HG03432 (cell line): Measurements from ENCODE around the gene TMEM88.

Experiments used
- ATAC-seq: cut with Tn5 transposase; IDR thresholded peaks from one replicate; pipeline ENCODE4 v1.9.1; 2021; ENCODE audit warnings: mild to moderate bottlenecking, moderate library complexity; ENCODE audit not compliant: unreplicated experiment

TMEM88 gene

DNA sequence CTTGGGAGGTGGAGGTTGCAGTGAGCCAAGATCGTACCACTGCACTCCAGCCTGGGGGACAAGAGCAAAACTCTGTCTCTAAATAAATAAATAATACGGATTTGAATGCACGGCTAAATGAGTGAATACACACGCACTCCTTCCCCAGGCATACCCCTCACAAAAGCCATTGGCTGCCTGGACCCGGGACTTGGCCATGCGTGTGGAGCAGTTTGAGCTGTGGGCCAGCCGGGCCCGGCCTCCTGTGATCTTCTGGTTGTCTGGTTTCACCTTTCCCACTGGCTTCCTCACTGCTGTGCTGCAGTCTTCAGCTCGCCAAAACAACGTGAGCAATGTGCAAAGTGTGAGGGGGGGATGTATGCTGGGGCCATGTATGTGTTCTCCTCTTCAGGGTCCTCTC, 22.4 kb upstream of the TMEM88 start:
- ATAC-seq, result no peak

DNA sequence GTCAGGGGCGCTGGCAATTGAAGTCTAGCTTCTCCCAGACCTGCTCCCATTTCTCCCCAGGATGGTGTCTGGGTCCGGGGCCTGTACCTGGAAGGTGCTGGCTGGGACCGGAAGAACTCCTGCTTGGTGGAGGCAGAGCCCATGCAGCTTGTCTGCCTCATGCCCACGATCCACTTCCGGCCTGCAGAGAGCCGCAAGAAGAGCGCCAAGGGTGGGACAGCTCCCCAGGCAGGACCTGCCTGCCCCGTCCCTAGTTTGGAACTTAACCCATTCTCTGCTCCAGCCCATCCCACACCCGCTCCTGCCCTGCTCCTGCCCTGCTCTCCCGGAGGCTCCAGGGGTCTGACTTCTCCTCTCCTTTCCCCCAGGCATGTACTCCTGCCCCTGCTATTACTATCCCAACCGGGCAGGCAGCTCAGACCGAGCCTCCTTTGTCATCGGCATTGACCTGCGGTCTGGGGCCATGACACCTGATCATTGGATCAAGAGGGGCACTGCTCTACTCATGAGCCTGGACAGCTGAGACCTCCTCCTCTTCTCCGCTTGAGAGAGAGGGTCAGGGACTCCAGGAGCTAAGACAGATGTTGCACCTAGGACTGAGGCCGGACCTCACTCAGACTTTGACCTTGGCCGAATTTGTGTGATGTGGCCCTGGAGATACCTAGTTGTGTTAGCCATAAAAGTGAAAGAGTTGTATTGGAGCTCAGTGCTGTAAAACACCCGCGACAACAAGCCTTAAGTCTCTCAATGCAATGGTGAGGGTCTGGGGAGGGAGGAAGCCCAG, 21.7 kb upstream of the TMEM88 start:
- ATAC-seq, result no peak

DNA sequence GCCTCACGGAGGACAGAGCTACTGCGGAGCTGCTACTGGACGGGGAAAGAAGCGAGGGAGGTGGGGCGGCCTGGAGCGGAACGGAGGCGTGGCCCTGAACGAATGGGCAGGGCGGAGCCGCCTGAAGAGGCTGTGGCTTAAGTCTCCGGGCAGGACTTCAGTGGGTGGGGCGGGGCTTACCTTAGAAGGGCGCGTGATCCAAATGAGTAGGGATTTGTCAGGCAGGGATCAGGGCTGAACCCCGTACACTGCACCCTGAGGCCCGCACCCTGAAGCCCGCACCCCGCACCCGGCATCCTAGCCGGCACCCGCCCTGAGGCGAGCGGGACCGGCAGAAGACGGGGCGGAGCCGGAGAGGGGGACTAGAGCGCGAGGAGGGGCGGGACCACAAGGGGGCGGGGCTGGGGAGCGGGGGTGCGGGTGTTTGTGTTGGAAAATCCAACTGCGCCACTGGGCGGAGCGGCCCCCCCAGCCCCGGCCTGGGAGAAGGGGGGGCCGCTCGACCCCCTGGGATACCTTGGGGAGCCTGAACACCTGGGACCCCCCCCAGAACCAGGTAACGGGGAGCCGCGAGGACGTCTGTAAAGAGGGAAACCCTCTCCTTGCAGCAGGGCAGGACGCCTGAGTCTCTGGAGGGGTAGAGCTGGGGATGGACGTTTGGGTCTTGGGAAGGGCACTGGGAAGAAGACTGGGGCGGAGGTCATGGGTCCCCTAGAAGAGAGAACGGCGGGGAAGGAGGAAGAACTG, 20.9 kb upstream of the TMEM88 start, which contains the start of gene KDM6B:
Gene KDM6B (plus strand): TSS at position 423 of the 747 bp plus-strand sequence. CDS start 11,338 bp downstream, outside the sequence.
- peak; percentile 42 for ATAC-seq

- ATAC-seq, result peak; percentile 3
Measured at GRCh38 chr17:7834542-7834956, 20.3 kb upstream of the TMEM88 start.

DNA sequence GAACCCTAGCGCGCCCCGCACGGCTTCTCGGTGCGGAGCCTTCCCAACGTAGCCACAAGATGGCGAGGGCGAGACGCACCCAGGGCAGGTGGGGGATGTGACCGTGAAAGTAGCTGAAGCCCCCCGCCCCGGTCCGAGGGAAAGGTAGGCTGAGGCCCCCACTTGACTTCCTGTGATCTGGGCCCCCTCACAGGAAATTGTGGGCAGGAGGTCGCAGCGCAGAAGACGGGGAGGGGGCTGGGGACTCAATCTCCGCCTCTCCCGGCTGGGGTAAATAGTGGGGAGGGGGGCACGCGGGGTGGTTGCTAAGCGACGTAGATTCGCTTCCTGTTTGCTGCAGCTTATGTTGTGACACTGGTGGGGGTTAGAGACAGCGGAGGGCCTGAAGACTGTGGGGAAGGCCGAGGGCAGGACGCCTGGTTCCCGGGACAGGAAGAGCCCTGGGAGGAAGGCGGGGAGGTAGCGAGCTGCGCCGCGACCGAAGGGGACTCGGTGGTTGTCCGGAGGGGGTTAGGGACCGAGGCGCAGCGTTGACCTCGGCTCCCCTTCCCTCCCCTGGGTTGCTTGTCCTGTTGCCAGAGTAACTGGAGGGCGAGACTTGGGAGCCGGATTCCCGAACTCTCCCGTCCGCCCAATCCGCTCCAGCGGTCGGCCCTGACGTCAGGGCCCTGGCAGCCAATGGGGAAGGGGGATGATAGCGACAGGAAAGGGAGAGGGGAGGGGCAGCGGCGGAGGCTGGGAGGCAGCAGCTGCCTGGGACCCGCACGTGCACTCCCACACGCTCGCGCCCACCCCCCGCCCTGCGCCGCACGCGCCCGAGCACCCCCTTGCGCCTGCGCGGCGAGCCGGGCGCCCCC, 19.7 kb upstream of the TMEM88 start:
- peak; percentile 46 for ATAC-seq

GRCh38 chr17:7835814-7836595, 18.9 kb upstream of the TMEM88 start:
- ATAC-seq, result peak; percentile 37

GRCh38 chr17:7836596-7837407, 18.1 kb upstream of the TMEM88 start:
- no peak for ATAC-seq

- ATAC-seq, result no peak
Measured at GRCh38 chr17:7837408-7838088, 17.3 kb upstream of the TMEM88 start.

DNA sequence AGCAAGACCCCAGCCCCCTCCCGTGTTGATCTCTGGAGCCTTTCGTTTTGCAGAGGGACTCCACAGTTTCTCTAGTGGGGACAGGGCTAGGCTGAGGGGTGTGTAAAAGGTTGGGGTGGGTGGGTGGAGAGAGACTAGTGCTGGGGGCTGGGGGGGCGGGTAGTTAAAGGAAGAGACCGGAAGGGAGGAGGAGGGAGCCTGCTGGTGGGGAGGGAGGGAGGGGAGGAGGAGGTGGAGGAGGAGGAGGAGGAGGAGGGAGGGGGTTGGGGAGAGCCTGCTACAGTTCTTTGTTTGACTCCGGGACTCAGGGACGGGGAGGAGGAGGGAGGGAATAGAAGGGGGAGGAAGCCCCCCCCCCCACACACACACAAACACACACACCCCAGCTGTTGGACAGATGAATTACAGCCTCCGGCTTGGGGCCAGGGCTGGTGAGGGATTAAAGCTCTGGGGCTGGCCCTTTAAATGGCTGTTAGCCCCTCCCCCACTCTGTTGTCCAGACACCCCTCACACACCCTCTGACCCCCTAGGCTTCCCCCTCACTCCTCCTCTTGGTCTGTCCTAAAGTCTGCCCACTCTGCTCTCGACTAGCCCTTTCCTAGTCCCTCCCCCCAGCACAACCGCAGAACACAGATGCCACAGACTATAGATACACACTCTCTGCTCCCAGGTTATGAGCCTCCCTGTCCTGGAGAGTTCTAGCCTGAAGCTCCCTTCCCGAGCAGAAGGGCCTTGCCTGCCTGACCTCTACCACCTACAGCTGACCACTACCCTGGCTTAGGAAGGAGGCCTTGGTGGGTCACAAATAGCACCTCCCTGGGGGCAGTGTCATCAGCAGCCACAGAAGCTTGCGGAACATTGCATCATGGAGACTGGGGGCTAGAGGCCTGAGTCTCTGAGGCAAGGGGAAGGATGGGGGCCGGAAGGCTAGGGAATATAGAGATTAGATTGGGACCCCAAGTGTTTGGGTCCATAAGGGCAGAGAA, 16.5 kb upstream of the TMEM88 start:
- no peak for ATAC-seq

DNA sequence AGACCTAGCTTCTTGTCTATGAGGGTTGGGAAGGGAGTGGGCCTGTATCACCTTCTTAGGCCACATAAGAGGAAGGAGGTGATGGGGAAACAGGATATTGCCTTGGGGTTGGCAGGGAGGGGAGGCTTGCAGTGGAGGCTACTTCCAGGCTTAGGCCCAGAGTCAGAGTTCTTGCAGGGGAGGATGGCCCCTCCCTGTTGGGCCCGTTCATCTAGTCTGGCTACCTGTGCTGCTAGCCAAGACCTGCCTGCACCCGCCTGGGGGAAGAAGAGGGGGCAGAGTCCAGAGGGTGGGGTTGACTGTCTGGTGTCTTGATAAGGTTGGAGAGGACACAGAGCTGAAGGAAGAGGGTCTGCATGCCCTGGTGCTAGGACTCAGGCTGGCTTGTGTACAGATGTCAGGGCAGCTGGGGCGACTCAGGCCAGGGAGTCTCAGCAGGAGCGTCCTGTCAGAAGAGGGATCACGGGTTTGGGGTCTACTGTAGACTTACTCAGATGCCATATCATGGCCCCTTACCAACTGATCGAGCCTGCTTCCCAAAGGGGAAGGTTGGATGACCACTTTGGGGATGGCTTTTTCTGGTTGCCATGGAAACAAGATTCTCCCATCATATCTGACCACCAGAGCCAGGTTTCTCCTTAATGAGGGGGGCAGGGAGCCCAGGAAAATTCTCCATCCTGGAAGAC, 15.5 kb upstream of the TMEM88 start:
- no peak for ATAC-seq

- no peak for ATAC-seq
Measured at GRCh38 chr17:7839876-7840261, 15.0 kb upstream of the TMEM88 start.

GRCh38 chr17:7840441-7840840, 14.4 kb upstream of the TMEM88 start:
- no peak for ATAC-seq

GRCh38 chr17:7840875-7841274, 14.0 kb upstream of the TMEM88 start:
- ATAC-seq, result no peak

GRCh38 chr17:7841396-7841914, 13.4 kb upstream of the TMEM88 start:
- peak; percentile 13 for ATAC-seq

- peak; percentile 28 for ATAC-seq
Measured at GRCh38 chr17:7841915-7842379, 12.9 kb upstream of the TMEM88 start.

GRCh38 chr17:7842380-7843256, 12.2 kb upstream of the TMEM88 start:
- ATAC-seq, result peak; percentile 31
